TTC549 (cell line): ENCODE results near the gene AURKB.
A peak's percentile ranks its signal among the peaks of the same experiment; 100 is the strongest.
"Not testable (repeated sequence)": the region's sequence is repeated elsewhere in the genome, so short reads cannot be mapped to it uniquely, and the experiment has no call there.

Source experiments
- FAIRE-seq: peaks from 2 replicates; lab custom pipeline; 2012; peaks lifted over from hg19 to GRCh38; lab: Jason Lieb, UNC

Gene AURKB

GRCh38 chr17:8187517-8188262, 22.7 kb downstream of the AURKB start:
- peak; percentile 98 for FAIRE-seq

- peak; percentile 78 for FAIRE-seq
Measured at GRCh38 chr17:8186787-8187516, 23.4 kb downstream of the AURKB start.

GRCh38 chr17:8186446-8186786, 24.0 kb downstream of the AURKB start:
- FAIRE-seq: no peak

- FAIRE-seq: no peak
Measured at GRCh38 chr17:8185582-8186445, 24.6 kb downstream of the AURKB start.

GRCh38 chr17:8176998-8177731, 33.2 kb downstream of the AURKB start:
- no peak for FAIRE-seq

- no peak for FAIRE-seq
Measured at GRCh38 chr17:8176197-8176940, 34.0 kb downstream of the AURKB start, which contains the start of gene TMEM107. Gene TMEM107 (minus strand): TSS chr17:8176380. CDS start chr17:8176286, 94 bp downstream.

- FAIRE-seq: no peak
Measured at GRCh38 chr17:8175795-8176196, 34.6 kb downstream of the AURKB start.

- no peak for FAIRE-seq
Measured at GRCh38 chr17:8173871-8174322, 36.5 kb downstream of the AURKB start.

GRCh38 chr17:8173056-8173870, 37.1 kb downstream of the AURKB start:
- peak; percentile 89 for FAIRE-seq

- FAIRE-seq: not testable (repeated sequence)
Measured at GRCh38 chr17:8170186-8170585, 40.2 kb downstream of the AURKB start.

GRCh38 chr17:8167526-8167925, 42.8 kb downstream of the AURKB start:
- FAIRE-seq: no peak

GRCh38 chr17:8166731-8167130, 43.6 kb downstream of the AURKB start:
- FAIRE-seq: no peak

GRCh38 chr17:8164815-8165131, 45.6 kb downstream of the AURKB start:
- no peak for FAIRE-seq

- no peak for FAIRE-seq
Measured at GRCh38 chr17:8163978-8164814, 46.2 kb downstream of the AURKB start.

- no peak for FAIRE-seq
Measured at GRCh38 chr17:8162997-8163977, 47.1 kb downstream of the AURKB start.

GRCh38 chr17:8162233-8162996, 48.0 kb downstream of the AURKB start, which contains the start of gene VAMP2:
Gene VAMP2 (minus strand): TSS chr17:8162948. CDS start chr17:8162879, 69 bp downstream.
- FAIRE-seq: no peak
